GM18502 (cell line): ENCODE results near the gene SELPLG.
"Not testable (repeated sequence)": the region's sequence is repeated elsewhere in the genome, so short reads cannot be mapped to it uniquely, and the experiment has no call there.

Experiments used
- ATAC-seq: cut with Tn5 transposase; IDR thresholded peaks from one replicate; pipeline ENCODE4 v1.9.1; 2021; ENCODE audit warnings: mild to moderate bottlenecking; ENCODE audit not compliant: unreplicated experiment, poor library complexity

Gene SELPLG, protein sequence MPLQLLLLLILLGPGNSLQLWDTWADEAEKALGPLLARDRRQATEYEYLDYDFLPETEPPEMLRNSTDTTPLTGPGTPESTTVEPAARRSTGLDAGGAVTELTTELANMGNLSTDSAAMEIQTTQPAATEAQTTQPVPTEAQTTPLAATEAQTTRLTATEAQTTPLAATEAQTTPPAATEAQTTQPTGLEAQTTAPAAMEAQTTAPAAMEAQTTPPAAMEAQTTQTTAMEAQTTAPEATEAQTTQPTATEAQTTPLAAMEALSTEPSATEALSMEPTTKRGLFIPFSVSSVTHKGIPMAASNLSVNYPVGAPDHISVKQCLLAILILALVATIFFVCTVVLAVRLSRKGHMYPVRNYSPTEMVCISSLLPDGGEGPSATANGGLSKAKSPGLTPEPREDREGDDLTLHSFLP

DNA sequence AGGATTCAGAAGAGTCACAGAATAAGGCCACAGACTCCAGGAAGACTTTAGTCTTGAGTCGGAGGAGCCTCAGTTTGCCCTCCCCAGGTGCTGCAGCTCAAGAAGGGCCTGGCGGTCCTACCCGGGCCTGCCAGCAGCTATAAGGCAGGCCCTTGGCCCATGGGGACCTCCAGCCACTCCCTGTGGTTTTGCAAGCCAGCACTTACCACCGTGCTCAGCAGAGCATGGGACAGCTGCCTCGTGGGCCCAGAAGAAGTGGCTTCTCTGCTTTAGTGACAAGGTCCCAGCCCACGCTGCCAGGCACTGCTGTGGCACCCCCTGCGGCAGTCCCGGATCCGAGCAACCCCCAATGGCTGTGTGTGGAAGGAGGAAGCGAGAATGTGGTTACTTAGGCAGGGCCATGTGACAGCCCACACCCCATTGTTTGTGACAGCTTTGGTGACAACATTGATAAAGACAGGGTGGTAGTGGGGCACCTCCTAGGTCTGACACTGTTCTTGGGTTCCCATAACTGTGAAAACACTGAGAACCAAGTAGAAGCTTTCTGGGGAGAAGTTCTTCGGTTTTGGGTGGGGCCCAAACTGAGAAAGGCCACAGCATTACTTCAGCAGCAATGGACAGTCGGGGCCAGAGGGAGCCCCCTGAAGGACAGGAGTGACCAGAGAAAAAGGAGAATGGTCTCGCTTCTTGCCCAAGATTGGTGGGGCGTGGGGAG, at the start of gene SELPLG:
Gene SELPLG, minus strand, starts transcription at position 361 of the 715 bp plus-strand sequence. CDS start 9,587 bp downstream, outside the sequence.
- ATAC-seq = peak; percentile 63

DNA sequence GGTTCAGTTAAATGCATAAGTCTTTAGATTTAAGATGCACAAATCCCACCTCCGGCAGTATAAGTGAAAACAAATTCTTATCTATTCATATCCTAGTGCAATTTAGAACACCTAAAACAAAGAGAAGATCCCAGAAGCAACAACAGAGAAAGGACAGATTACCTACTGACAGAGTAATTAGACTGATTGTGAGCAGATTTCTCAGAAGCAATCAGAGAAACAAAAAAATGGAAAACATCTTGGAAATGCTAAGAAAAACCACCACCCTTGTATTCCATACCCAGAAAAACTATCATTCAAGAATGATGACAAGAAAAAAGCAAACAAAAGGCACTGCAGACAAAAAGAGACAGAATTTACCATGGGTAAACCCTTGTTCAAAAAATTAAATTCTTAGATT, 47.6 kb upstream of the SELPLG start:
- ATAC-seq = no peak

DNA sequence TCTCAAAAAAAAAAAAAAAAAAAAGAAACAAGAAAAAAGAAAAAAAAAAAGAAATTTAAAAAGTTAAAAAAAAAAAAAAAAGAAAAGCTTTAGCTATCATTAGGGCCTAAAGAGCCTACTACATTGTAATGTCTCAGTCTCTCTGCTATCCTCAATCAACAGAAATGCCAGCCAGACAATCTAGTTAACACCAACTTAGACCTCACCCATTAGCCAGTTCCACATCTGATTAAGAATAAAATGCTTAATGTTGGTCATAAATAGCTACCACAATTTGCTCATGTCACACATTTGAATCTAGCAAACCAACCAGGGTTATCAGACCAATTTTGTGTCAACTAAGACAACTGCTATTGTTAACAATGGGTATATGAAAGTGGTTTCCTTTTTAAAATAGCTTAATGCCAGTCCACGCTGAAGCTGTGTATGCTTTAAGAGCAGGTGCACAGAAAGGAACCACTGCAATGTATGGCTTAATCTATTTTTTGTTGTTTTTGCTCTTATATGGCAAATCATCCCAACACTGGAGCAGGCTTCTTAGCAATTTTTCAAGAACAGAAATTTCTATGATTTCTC, 45.5 kb upstream of the SELPLG start:
- ATAC-seq = no peak

DNA sequence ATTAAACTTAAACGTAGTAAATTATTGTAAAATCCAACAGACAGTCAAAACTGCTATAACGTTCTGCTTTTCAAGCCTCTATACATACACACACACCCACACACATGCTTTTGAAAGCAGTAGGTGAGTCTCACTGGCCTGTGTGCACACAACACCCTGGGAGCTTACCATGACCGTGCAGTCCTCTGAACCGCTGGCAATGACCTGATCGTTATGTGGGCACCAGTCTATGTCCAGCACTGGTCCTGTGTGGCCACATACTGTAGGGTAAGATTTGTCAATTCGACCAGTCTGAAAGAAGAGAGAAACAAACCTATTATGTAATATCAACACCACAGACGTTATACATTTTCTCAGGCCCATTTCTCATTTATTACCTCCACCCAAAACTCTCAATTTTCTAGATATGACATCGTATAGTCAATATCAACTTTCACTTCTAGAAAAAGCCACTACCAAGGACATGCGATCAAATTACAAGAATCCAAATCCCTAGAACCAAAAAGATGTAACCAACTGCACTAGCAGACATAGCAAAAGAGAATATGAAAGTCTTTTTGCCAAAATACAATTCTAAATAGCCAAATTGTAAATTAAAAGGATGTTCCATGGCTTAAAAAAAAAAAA, 44.5 kb upstream of the SELPLG start:
- ATAC-seq = no peak

DNA sequence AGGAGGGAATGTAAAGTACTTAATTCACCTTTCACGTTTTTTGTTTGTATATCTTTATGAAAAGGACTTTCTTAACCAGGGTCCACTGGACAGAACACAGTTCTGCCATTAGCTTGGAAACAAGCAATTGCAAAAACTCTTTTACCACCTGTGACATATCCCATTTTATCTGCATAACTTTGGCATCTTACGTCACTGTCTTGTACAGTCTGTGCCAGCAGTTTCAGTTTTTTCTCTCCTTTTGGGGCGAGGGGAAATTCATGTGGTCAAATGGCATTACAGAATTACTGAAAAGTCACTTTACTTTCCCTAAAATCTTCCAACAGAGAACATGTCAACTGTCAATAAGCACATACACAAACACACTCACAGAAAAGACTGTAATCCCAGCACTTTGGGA, 43.7 kb upstream of the SELPLG start:
- ATAC-seq = no peak

DNA sequence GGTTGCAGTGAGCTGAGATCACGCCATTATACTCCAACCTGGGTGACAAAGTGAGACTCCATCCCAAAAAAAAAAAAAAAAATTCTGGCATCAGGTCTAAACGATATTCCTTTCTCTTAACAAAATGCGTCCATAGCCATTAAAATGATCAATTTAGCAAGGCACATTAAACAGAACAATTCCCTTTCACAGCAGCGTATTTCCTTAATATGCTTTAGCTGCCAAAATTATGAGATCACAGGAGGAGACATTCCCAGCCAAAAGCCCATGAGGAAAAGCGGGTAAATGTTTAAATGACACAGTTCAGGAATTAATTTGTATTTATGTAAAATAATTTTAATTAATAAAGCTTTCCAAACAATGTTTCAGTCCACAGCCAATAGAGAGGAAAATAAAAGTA, 43.0 kb upstream of the SELPLG start:
- ATAC-seq = no peak

DNA sequence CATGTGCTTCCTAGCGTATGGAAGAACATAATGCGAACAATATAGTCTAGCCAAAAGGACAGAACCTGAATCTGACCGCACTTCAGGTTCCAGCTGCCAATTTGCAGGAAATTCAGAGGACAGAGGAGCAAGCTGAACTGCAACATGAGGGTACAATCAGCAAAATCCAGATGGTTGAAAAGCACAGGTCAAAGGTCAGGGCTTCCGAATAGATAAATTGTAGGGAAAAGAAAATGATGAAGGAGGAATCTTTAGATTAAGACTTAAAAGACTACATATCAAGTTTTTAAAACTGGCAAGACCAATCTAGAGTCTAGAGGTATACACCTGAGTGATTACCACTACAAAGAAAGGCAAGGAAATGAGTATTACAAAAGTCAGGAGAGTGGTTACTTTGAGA, 42.1 kb upstream of the SELPLG start:
- ATAC-seq = no peak

DNA sequence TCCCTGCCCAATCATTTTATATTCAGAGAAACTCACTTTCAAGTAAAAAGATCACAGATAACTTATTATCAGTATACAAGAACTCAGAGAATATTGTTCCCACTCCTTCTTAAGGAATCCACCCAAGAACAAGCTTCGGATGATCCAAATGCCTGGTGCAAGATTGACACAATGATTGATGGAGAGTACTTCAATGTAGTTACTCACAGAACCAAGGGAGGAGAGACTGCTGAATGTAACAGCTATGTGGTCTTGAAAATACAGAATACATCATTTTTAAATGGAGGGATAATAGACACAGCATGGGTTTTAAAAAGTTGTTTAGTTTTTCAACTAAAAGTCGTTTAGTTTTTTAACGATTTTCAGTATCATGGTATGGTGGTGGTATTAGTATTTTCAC, 38.4 kb upstream of the SELPLG start:
- no peak for ATAC-seq

DNA sequence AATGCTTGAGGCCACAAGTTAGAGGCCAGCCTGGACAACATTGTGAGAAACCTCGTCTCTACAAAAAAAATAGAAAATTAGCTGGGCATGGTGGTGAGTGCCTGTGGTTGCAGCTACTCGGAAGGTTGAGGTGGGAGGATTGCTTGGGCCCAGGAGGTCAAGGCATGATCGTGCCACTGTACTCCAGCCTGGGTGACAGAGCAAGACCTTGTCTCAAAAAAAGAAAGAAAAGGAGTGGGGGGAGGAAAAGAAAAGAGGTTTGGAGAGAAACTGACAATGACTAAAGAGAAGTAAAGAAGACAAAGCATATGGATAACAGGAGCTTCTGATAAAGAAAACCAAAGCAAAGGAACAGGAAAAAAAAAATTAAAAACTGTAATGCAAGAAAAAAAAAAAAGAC, 37.4 kb upstream of the SELPLG start:
- no peak for ATAC-seq

DNA sequence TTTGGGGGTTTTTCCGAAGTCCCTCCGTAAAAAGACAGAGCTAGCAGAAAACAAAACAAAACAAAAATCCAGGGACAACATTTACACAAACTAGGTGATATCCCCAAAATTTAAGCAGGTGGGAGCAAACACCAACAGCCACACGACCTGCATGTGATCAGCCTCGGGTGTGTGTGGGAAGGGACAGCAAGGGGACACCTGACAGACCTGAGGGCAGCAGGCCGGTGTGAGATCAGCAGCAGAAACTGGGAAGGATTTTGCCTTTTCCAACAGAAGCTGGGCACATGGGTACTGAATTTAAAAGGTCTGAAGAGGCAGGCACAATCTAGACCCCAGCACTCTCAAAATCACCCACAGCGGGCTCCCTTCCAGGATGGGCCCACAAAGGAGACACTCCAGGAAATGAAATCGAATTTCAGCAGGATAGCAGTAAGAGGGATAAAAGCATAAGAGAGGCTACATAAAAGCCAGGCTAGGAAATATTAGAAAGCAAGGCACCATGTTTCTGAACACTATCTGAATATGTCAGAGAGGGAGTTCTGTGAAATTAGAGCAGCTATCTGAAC, 36.5 kb upstream of the SELPLG start:
- no peak for ATAC-seq

DNA sequence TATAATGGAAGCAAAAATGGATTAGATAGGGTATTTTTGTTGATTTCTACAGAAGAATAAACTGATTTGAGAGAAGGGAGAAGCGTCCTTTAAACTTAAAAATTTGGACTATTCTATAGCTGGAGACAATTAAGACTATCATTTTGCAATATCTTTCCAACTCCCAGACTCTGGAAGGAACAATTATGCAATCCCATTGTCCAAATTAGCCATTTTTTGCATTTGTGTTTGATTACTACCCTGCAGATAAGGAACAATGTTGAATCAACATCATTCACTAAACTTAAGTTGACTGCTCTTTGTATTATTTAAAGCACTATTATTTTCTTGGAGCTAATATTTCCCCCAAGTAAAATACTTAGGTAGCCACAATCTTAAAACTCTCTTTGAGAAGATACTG, 34.8 kb upstream of the SELPLG start:
- ATAC-seq = no peak

DNA sequence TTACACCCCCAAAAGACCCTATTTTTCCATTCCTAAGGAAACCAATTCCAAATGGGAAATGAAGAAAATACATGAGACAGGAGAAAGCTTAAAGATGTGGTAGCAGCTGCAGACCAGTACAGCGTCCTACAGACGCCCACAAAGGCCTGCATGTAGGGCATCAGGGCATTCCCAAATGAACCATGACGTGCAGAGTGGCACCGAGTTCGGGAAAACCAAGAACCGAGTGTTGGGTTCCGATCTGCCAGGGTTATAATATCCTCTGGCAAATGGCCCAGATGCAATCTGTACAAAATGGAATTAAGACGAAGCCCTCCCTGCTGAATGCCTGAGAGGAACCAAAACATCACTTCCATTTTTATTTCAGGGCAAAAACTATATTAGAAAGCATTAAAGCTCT, 34.4 kb upstream of the SELPLG start:
- no peak for ATAC-seq

DNA sequence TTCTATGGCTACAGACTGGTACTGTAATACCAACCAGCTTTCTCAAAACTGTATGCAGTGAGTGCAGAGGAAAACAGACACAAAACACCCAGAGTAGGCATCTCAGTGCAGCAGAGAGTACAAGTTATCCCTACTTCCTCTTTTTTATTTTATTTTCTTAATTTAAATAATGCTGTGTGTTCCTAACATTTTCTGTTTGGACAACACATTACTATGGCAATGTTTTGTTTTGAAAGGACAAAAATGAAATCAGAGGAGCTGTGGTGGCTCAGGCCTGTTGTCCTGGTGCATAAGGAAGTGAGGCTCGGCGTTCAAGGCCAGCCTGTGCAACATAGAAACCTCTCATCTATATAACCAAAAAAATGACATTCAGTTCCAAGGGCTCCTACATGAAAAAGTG, 33.7 kb upstream of the SELPLG start:
- ATAC-seq = no peak

DNA sequence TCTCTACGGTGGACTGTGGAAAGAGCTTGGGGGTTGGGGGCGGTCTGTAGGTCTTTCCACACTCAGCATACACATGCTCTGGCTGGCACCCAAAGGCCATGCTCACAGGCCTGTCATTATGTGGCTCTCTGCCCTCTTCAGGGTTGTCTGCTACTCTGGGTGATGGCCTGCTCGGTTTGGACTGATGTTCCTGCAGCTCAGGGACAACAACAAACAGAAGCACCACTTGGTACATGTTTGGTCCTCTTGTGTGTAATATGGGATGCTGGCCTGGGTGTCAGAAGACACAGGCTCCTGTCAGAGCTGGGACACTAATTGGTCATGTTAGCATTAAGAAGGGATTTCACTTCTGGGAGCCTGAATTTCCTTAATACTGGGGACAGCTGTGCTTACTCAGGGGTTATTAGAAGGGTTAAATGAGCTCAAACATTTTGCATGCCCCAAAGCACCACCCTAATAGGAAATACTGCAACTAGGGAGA, 32.7 kb upstream of the SELPLG start:
- ATAC-seq = no peak

DNA sequence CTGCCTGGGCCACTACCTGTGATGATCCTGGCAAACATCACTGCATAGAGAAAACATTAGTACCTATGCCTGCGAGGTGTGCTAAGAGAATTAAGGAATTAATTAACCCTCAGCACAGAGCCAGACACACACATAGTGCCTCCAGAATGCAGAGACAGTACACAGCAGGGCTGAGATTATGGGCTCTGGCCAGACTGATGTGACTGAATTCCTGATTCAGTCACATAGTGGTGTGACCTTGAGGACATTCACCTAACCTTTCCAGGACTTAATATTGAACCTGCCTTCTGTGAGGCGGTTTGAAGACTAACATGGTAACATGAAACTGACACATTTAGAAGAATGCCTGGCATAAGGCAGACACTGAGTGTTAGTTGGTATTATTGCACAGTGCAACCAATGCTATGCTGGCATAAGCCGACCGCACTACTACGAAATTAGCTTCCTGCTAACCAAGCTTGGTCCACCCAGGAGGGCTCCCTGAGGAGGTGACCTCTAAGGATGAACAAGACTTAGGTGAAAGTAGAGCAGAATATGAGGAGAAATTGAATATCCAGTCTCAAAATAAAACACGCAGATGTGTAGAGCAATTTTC, 32.0 kb upstream of the SELPLG start:
- ATAC-seq = no peak

DNA sequence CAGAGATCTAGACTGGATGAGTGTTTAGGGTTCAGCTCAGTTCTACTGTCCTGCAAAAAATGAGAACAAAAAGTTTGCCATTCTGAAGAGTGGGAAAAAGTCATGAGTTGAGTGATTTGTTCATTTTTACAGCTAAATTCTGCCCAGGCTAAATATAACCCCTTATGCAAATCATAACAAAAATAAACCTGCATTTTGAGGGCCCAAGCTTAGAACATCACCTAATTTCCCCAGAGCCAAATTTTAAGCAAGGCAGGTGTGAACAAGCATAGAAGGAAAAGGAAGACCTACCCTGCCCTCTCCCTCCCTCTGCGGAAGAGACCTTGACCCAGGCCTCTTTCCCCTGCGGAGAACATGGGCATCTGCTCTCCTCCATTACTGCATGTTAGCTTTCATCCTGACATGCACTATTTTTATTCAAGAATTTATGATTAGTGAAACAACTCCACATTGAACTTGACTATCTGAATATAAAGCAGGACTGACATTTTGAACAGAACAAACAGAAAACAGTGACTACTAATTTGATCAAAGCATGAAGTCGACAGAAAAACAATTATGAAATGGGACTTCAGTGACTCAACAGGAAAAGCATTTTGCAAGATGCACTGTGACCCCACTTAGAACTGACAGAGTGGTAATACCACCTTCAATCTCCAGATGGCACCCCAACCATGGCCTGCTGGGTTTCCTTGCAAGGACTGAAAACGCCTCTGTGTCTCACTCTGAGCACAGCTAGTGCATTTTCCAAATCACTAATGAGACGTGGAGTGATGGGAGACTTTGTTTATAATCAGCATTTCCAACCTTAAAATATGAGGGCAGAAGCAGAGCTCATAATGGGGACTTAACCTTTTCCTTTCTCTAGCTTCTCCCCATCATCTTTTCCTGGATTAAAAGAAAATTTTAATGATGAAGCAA, 30.9 kb upstream of the SELPLG start:
- peak; percentile 73 for ATAC-seq

DNA sequence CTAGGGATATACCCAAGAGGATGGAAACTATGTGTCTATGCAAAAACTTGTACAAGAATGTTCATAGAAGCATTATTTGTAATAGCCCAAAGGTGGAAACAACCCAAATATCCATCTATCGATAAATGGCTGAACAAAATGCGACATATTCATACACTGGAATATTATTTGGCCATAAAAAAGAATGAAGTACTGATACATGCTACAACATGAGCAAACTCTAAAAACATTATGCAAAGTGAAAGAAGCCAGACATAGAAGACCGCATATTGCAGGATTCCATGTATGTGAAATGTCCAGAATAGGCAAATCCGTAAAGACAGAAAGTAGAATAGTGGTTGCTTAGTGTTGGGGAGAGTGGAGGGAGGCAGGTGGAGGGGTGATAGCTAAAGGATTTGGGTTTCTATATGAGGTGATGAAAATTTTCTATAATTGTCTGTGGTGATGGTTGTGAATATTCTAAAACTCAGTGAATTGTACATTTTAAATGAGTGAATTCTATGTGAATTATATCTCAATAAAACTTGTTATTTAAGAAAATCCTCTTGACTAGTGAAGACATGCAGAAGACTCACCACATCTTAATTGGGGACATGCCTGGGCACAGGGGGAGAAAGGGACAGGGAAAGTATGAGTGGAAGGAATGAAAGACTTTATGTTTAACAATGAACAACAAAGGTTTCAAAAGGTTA, 29.8 kb upstream of the SELPLG start:
- ATAC-seq = no peak

DNA sequence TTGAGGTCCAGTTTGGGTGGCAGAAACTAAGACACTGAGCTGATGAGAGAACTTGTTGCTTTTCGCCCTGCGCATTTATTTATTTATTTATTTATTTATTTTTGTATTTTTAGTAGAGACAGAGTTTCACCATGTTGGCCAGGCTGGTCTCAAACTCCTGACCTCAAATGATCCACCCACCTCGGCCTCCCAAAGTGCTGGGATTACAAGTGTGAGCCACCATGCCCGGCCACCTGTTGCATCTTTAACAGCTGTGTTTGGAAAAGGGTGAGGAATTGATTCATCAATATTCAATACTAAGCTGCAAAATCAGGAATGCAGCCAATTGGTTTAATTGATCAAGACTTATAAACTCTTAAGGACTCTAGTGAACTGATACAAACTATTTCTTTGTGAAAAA, 24.4 kb upstream of the SELPLG start:
- not testable (repeated sequence) for ATAC-seq
